Endothelial cell (in vitro differentiated cells): ENCODE data around the gene B3GNT9. TPM values are rescaled to one million over a fixed set of nuclear protein-coding genes. Genes with fewer than 3 reads are reported as not detected.
"Not testable (repeated sequence)": the region's sequence is repeated elsewhere in the genome, so short reads cannot be mapped to it uniquely, and the experiment has no call there.

Source experiments
- DNase-seq: peaks from one replicate; pipeline ENCODE4 v3.0.0; 2021; ENCODE audit warnings: low spot score
- H3K27ac Mint-ChIP-seq: one replicate; pipeline ENCODE4 v1.8.0; 2021; ENCODE audit warnings: mixed read lengths, inconsistent platforms; ENCODE audit not compliant: unreplicated experiment
- H3K27me3 Mint-ChIP-seq: one replicate; pipeline ENCODE4 v1.8.0; 2021; ENCODE audit warnings: mild to moderate bottlenecking, moderate library complexity, mixed read lengths, inconsistent platforms; ENCODE audit not compliant: unreplicated experiment
- H3K36me3 Mint-ChIP-seq: one replicate; pipeline ENCODE4 v1.8.0; 2021; ENCODE audit warnings: mild to moderate bottlenecking, low read depth, mixed read lengths, inconsistent platforms; ENCODE audit not compliant: unreplicated experiment
- H3K4me1 Mint-ChIP-seq: one replicate; pipeline ENCODE4 v1.8.0; 2021; ENCODE audit warnings: mild to moderate bottlenecking, mixed read lengths, inconsistent platforms; ENCODE audit not compliant: unreplicated experiment
- H3K4me3 Mint-ChIP-seq: one replicate; pipeline ENCODE4 v1.8.0; 2021; ENCODE audit warnings: mild to moderate bottlenecking, mixed read lengths, inconsistent platforms; ENCODE audit not compliant: unreplicated experiment
- H3K9me3 Mint-ChIP-seq: one replicate; pipeline ENCODE4 v1.8.0; 2021; ENCODE audit warnings: mixed read lengths, inconsistent platforms; ENCODE audit not compliant: unreplicated experiment
- CTCF ChIP-seq: fragments of 200-600 bp; sonication (generic); IDR thresholded peaks from one replicate; pipeline ENCODE4 v1.5.0; 2021; ENCODE audit warnings: antibody characterized with exemption; ENCODE audit not compliant: unreplicated experiment
- total RNA-seq: library from RNA; stranded (reverse); fragmentation: NEBNext Ultra II Directional; extraction: Animal tissue kit (Norgen Biotek cat#: 25700); gene quantifications from one replicate; pipeline ENCODE4 v1.2.1, GENCODE V29; 2021; ENCODE audit not compliant: unreplicated experiment

The B3GNT9 gene
- total RNA-seq, 1 donor from 2014 or later: 1.5 TPM

- peaks cover 38% of the 10 kb centered on the region for H3K36me3 Mint-ChIP-seq
- TF ChIP-seq CTCF: no peak
- DNase-seq: no peak
- H3K27me3 Mint-ChIP-seq: peaks cover 4% of the 10 kb centered on the region
- no peak overlapping the region for H3K4me3 Mint-ChIP-seq
- no peak overlapping the region for H3K27ac Mint-ChIP-seq
- H3K9me3 Mint-ChIP-seq: no peaks in the 10 kb centered on the region
- peaks cover 6% of the 10 kb centered on the region for H3K4me1 Mint-ChIP-seq
These were observed 22.4 kb downstream of the B3GNT9 start for GRCh38 chr16:67128417-67128816.

- H3K4me3 Mint-ChIP-seq, H3K27ac Mint-ChIP-seq, H3K4me1 Mint-ChIP-seq, H3K9me3 Mint-ChIP-seq, H3K27me3 Mint-ChIP-seq, DNase-seq: not testable (repeated sequence)
- peaks cover 23% of the 10 kb centered on the region for H3K36me3 Mint-ChIP-seq
These were observed 28.0 kb downstream of the B3GNT9 start for GRCh38 chr16:67122799-67123198.

- Mint-ChIP-seq H3K27ac (no peak overlapping the region), H3K4me1 (no peaks in the 10 kb centered on the region), H3K9me3 (no peaks in the 10 kb centered on the region), H3K4me3 (no peak overlapping the region), H3K27me3 (peaks cover 3% of the 10 kb centered on the region), H3K36me3 (peaks cover 14% of the 10 kb centered on the region)
- DNase-seq: no peak
- no peak for TF ChIP-seq CTCF
These were observed 30.8 kb downstream of the B3GNT9 start for GRCh38 chr16:67120025-67120424.

- Mint-ChIP-seq H3K36me3 (peaks cover 10% of the 10 kb centered on the region), H3K27me3 (peaks cover 5% of the 10 kb centered on the region), H3K27ac (no peak overlapping the region), H3K4me1 (peaks cover 4% of the 10 kb centered on the region), H3K4me3 (no peak overlapping the region), H3K9me3 (no peaks in the 10 kb centered on the region)
- no peak for DNase-seq
- TF ChIP-seq CTCF: no peak
These were observed 33.1 kb downstream of the B3GNT9 start for GRCh38 chr16:67117716-67118115.

GRCh38 chr16:67116388-67117311, 34.1 kb downstream of the B3GNT9 start:
- peaks cover 10% of the 10 kb centered on the region for H3K36me3 Mint-ChIP-seq
- no peak for TF ChIP-seq CTCF
- peaks cover 12% of the 10 kb centered on the region for H3K4me1 Mint-ChIP-seq
- no peaks in the 10 kb centered on the region for H3K9me3 Mint-ChIP-seq
- H3K27me3 Mint-ChIP-seq: peaks cover 5% of the 10 kb centered on the region
- H3K4me3 Mint-ChIP-seq: no peak overlapping the region
- H3K27ac Mint-ChIP-seq: no peak overlapping the region
- DNase-seq: no peak
